GM12872 (cell line): ENCODE data around the gene REX1BD.

Experiments
- CTCF ChIP-seq: IDR thresholded peaks from 3 replicates; pipeline ENCODE4 v1.5.1; 2011; ENCODE audit warnings: low read depth, mild to moderate bottlenecking, low read length, moderate library complexity; ENCODE audit not compliant: insufficient read depth

The REX1BD gene

GRCh38 chr19:18571564-18572344 is 16.8 kb upstream of the REX1BD start, which contains the start of gene UBA52:
TSS of gene UBA52 (plus strand) at chr19:18571857. CDS start at chr19:18573301, 1,444 bp downstream.
- no peak for TF ChIP-seq CTCF

- no peak for TF ChIP-seq CTCF
These were observed 13.8 kb upstream of the REX1BD start for GRCh38 chr19:18574691-18575291.

- TF ChIP-seq CTCF, result no peak
These were observed 12.2 kb upstream of the REX1BD start for GRCh38 chr19:18576383-18576782.

- TF ChIP-seq CTCF, result no peak
These were observed 11.2 kb upstream of the REX1BD start for GRCh38 chr19:18577365-18577914.

GRCh38 chr19:18580311-18580710 is 8.3 kb upstream of the REX1BD start:
- TF ChIP-seq CTCF, result no peak

GRCh38 chr19:18586306-18586705 is 2.3 kb upstream of the REX1BD start:
- TF ChIP-seq CTCF, result no peak

GRCh38 chr19:18587561-18587960 is 1.0 kb upstream of the REX1BD start:
- no peak for TF ChIP-seq CTCF
